Measurements from ENCODE around the gene C9orf85. TPM values are rescaled to one million over a fixed set of nuclear protein-coding genes. Genes with fewer than 3 reads are reported as not detected.

Gene C9orf85
- total RNA-seq, 1 experiment from 2014 or later: 20.2 TPM

DNA sequence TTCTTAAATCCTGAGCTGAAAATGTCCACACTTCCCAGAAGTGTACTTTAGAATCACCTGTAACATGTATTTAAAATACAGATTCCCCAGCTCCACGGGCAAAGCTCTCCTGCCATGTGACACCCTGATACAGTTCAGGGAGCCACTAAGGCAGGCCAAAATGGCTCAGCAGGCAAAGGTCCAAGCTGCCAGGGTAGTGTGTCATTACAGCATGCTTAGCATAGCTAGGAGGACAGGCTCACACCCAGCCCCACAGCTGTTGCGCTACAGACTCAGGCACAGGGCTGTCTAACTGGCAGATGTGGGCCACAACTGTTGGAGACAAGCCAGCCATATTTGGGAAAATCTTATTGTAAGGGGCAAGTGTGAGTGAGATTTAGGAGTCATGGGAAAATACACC lies 73.0 kb downstream of the C9orf85 start:
- H3K9me3 Mint-ChIP-seq: no peaks in the 10 kb centered on the region
- no peaks in the 10 kb centered on the region for H3K27me3 Mint-ChIP-seq (ENCODE audit: low read depth)
- ChIA-PET CTCF (interaction anchor here (0.8 to 2.4 kb wide), 5 partner anchors 28 to 606 kb away, joined by 3 to 58 read pairs (median 4); no protein-coding TSS in a partner anchor), POLR2A (interaction anchor here (0.6 kb wide), 1 partner anchor 73 kb away, joined by 3 read pairs; the partner anchor contains the start of gene C9orf85)
- TF ChIP-seq ZNF281 (CRISPR knock-in tag; IDR thresholded peaks at IDR 0.05) (no peak), MAX (CRISPR knock-in tag; IDR thresholded peaks at IDR 0.05) (no peak), ZSCAN18 (CRISPR knock-in tag; IDR thresholded peaks at IDR 0.05) (no peak), GABPB1 (CRISPR knock-in tag; IDR thresholded peaks at IDR 0.05) (no peak), FOXP4 (CRISPR knock-in tag; IDR thresholded peaks at IDR 0.05) (no peak), TCF7 (CRISPR knock-in tag; IDR thresholded peaks at IDR 0.05; ENCODE audit: low read depth) (no peak)
- TF ChIP-seq, protein P1, sequence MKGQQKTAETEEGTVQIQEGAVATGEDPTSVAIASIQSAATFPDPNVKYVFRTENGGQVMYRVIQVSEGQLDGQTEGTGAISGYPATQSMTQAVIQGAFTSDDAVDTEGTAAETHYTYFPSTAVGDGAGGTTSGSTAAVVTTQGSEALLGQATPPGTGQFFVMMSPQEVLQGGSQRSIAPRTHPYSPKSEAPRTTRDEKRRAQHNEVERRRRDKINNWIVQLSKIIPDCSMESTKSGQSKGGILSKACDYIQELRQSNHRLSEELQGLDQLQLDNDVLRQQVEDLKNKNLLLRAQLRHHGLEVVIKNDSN (CRISPR knock-in tag; IDR thresholded peaks at IDR 0.05): no peak
- TF ChIP-seq, protein P2, sequence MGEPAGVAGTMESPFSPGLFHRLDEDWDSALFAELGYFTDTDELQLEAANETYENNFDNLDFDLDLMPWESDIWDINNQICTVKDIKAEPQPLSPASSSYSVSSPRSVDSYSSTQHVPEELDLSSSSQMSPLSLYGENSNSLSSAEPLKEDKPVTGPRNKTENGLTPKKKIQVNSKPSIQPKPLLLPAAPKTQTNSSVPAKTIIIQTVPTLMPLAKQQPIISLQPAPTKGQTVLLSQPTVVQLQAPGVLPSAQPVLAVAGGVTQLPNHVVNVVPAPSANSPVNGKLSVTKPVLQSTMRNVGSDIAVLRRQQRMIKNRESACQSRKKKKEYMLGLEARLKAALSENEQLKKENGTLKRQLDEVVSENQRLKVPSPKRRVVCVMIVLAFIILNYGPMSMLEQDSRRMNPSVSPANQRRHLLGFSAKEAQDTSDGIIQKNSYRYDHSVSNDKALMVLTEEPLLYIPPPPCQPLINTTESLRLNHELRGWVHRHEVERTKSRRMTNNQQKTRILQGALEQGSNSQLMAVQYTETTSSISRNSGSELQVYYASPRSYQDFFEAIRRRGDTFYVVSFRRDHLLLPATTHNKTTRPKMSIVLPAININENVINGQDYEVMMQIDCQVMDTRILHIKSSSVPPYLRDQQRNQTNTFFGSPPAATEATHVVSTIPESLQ (CRISPR knock-in tag; IDR thresholded peaks at IDR 0.05): no peak
- TF ChIP-seq, protein P3, sequence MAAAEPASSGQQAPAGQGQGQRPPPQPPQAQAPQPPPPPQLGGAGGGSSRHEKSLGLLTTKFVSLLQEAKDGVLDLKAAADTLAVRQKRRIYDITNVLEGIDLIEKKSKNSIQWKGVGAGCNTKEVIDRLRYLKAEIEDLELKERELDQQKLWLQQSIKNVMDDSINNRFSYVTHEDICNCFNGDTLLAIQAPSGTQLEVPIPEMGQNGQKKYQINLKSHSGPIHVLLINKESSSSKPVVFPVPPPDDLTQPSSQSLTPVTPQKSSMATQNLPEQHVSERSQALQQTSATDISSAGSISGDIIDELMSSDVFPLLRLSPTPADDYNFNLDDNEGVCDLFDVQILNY (CRISPR knock-in tag; IDR thresholded peaks at IDR 0.05): no peak
- DNase-seq (ENCODE audit: low spot score) (no peak), ATAC-seq (peak; percentile 21)
- peak overlapping the region; percentile 78 for H3K27ac Mint-ChIP-seq
- H3K4me1 Mint-ChIP-seq: peaks cover 35% of the 10 kb centered on the region
- H3K36me3 Mint-ChIP-seq: no peaks in the 10 kb centered on the region
- H3K4me3 Mint-ChIP-seq: no peak overlapping the region

DNA sequence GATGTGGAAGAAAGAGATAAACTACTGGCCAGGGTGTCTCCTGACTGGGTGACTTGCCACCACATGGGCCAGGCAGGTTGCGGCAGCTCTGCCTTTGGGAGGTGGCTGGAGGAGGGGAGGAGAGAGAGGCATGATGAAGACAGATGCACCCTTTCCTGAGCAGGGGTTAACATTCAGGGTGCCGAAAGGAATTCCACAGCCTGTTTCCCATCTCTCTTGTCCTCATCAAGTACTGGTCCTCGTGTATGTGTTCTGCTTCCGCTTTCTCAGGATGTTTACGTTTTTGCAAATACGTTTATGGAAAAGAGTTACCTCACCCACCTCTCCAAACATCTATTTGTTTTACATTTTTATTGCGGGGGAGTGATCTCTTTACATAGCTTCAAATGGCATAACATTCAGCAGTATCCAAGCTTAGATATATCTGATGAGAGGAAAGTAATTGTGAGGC lies 73.4 kb downstream of the C9orf85 start:
- peak overlapping the region; percentile 89 for H3K27ac Mint-ChIP-seq
- H3K4me1 Mint-ChIP-seq: peaks cover 35% of the 10 kb centered on the region
- ChIA-PET POLR2A (interaction anchor here (0.6 kb wide), 1 partner anchor 73 kb away, joined by 3 read pairs; the partner anchor contains the start of gene C9orf85), CTCF (interaction anchor here (0.5 to 2.4 kb wide), 23 partner anchors 8 to 605 kb away, joined by 3 to 58 read pairs (median 4); partner anchors contain the start of genes ABHD17B and C9orf85)
- peak; percentile 43 for ATAC-seq
- no peaks in the 10 kb centered on the region for H3K27me3 Mint-ChIP-seq (ENCODE audit: low read depth)
- no peaks in the 10 kb centered on the region for H3K36me3 Mint-ChIP-seq
- TF ChIP-seq ETV6 (CRISPR knock-in tag; IDR thresholded peaks at IDR 0.05) (0 out of 2 replicates have a peak, but pooled peaks have one; percentile 44), PREB (CRISPR knock-in tag; IDR thresholded peaks at IDR 0.05; ENCODE audit: borderline replicate concordance) (no peak), MAX (CRISPR knock-in tag; IDR thresholded peaks at IDR 0.05) (peak; percentile 44), NFE2L1 (CRISPR knock-in tag; IDR thresholded peaks at IDR 0.05) (no peak), ZNF317 (CRISPR knock-in tag; IDR thresholded peaks at IDR 0.05; ENCODE audit: borderline replicate concordance, low read depth) (no peak), FOXK1 (CRISPR knock-in tag; IDR thresholded peaks at IDR 0.05) (no peak), CREB1 (CRISPR knock-in tag; IDR thresholded peaks at IDR 0.05) (no peak), MXD4 (CRISPR knock-in tag; IDR thresholded peaks at IDR 0.05; ENCODE audit: borderline replicate concordance) (no peak), GRHL2 (CRISPR knock-in tag; IDR thresholded peaks at IDR 0.05; ENCODE audit: insufficient replicate concordance, severe bottlenecking) (no peak), HMGA2 (CRISPR knock-in tag; IDR thresholded peaks at IDR 0.05) (no peak)
- H3K4me3 Mint-ChIP-seq: no peak overlapping the region
- DNase-seq (ENCODE audit: low spot score): no peak
- H3K9me3 Mint-ChIP-seq: no peaks in the 10 kb centered on the region

Data from WTC11 (cell line).